Osteoblast (primary cell): ENCODE data around the gene PTPRD. TPM values are rescaled to one million over a fixed set of nuclear protein-coding genes. Genes with fewer than 3 reads are reported as not detected.

ENCODE experiments used
- DNase-seq: peaks from one replicate; pipeline ENCODE4 v3.0.0; 2011; ENCODE audit warnings: low spot score, mixed read lengths; ENCODE audit not compliant: insufficient read length; ENCODE audit errors: missing footprints
- H2AFZ ChIP-seq: 2 replicates; pipeline ENCODE4 v1.6.0; 2011; ENCODE audit warnings: mild to moderate bottlenecking, low read length
- H3K27ac ChIP-seq: 2 replicates; pipeline ENCODE4 v1.5.1; 2011; ENCODE audit warnings: mild to moderate bottlenecking, low read depth, low read length, moderate library complexity
- H3K27me3 ChIP-seq: 2 replicates; pipeline ENCODE4 v1.6.0; 2012; ENCODE audit warnings: mild to moderate bottlenecking, control low read depth, inconsistent platforms, low read length, moderate library complexity; ENCODE audit not compliant: insufficient read depth
- H3K36me3 ChIP-seq: 2 replicates; pipeline ENCODE4 v1.5.1; 2011; ENCODE audit warnings: mild to moderate bottlenecking, low read length, control low read depth, moderate library complexity; ENCODE audit not compliant: insufficient read depth
- H3K4me1 ChIP-seq: 2 replicates; pipeline ENCODE4 v1.5.1; 2011; ENCODE audit warnings: mild to moderate bottlenecking, low read length, control low read depth, moderate library complexity; ENCODE audit not compliant: insufficient read depth
- H3K4me2 ChIP-seq: 2 replicates; pipeline ENCODE4 v1.6.0; 2011; ENCODE audit warnings: mild to moderate bottlenecking, low read length; ENCODE audit not compliant: insufficient read depth
- H3K4me3 ChIP-seq: fragments of 200-600 bp; sonication (generic); 3 replicates; pipeline ENCODE4 v1.5.1; 2012; ENCODE audit warnings: mild to moderate bottlenecking, low read length, inconsistent platforms; ENCODE audit not compliant: insufficient read depth
- H3K79me2 ChIP-seq: 2 replicates; pipeline ENCODE4 v1.6.0; 2012; ENCODE audit warnings: mild to moderate bottlenecking, low read length, control low read depth, inconsistent platforms; ENCODE audit not compliant: insufficient read depth
- H3K9me3 ChIP-seq: 2 replicates; pipeline ENCODE4 v1.5.1; 2011; ENCODE audit warnings: low read depth, low read length, control low read depth
- H4K20me1 ChIP-seq: 2 replicates; pipeline ENCODE4 v1.6.0; 2012; ENCODE audit warnings: mild to moderate bottlenecking, low read length, control low read depth; ENCODE audit not compliant: insufficient read depth
- total RNA-seq: library from RNA; depleted of rRNA; stranded (reverse); fragments of >200 nt; gene quantifications from 2 replicates; pipeline ENCODE4 v1.2.3, GENCODE V29; 2012
- TF ChIP-seq, protein P1 (sequence below): IDR thresholded peaks from 2 replicates; pipeline ENCODE4 v1.5.1; 2011; ENCODE audit warnings: mild to moderate bottlenecking, low read depth, low read length, moderate library complexity; ENCODE audit errors: extremely low read depth

PTPRD gene
- total RNA-seq, 1 donor = 23.9 TPM

- no peaks in the 10 kb centered on the region for H3K27me3 ChIP-seq
These were observed 1927.7 kb downstream of the PTPRD start for GRCh38 chr9:8684978-8685708.

GRCh38 chr9:8683496-8683895, 1929.3 kb downstream of the PTPRD start:
- DNase-seq = no peak

More at GRCh38 chr9:8684978-8685708, 1927.7 kb downstream of the PTPRD start:
- H3K9me3 ChIP-seq = no peaks in the 10 kb centered on the region
- TF ChIP-seq, protein P1, sequence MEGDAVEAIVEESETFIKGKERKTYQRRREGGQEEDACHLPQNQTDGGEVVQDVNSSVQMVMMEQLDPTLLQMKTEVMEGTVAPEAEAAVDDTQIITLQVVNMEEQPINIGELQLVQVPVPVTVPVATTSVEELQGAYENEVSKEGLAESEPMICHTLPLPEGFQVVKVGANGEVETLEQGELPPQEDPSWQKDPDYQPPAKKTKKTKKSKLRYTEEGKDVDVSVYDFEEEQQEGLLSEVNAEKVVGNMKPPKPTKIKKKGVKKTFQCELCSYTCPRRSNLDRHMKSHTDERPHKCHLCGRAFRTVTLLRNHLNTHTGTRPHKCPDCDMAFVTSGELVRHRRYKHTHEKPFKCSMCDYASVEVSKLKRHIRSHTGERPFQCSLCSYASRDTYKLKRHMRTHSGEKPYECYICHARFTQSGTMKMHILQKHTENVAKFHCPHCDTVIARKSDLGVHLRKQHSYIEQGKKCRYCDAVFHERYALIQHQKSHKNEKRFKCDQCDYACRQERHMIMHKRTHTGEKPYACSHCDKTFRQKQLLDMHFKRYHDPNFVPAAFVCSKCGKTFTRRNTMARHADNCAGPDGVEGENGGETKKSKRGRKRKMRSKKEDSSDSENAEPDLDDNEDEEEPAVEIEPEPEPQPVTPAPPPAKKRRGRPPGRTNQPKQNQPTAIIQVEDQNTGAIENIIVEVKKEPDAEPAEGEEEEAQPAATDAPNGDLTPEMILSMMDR = no peak
- no peak overlapping the region for H3K4me2 ChIP-seq
- DNase-seq = no peak
- no peak overlapping the region for H3K27ac ChIP-seq
- H3K36me3 ChIP-seq = no peaks in the 10 kb centered on the region
- H3K79me2 ChIP-seq = no peaks in the 10 kb centered on the region
- no peaks in the 10 kb centered on the region for H4K20me1 ChIP-seq
- no peak overlapping the region for H3K4me3 ChIP-seq
- H2AFZ ChIP-seq = no peak overlapping the region
- H3K4me1 ChIP-seq = peaks cover 7% of the 10 kb centered on the region

DNA sequence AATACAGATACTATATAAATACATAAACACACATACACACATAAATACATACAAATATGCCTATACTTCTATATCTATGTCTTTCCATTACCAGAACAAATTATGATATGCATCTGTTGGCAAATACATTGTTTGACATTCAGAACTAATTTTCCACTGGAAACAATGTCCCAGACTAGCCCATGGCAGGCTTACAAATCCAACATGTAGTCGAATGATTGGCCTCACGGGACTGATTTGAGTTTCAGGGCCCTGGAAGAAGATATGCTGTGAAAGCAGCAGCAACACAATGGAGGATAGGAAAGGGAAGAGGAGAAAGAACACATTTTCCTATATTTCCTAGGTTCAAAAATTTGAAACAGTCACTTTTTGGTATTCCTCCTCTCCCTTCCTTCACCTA, 1932.1 kb downstream of the PTPRD start:
- Histone ChIP-seq H4K20me1 (no peaks in the 10 kb centered on the region), H3K27me3 (no peaks in the 10 kb centered on the region), H2AFZ (no peak overlapping the region), H3K4me2 (no peak overlapping the region), H3K9me3 (no peaks in the 10 kb centered on the region), H3K4me1 (no peaks in the 10 kb centered on the region), H3K4me3 (no peak overlapping the region), H3K79me2 (no peaks in the 10 kb centered on the region), H3K36me3 (no peaks in the 10 kb centered on the region), H3K27ac (no peak overlapping the region)
- no peak for DNase-seq
- TF ChIP-seq, protein P1 = no peak

More at GRCh38 chr9:8683496-8683895, 1929.3 kb downstream of the PTPRD start:
- no peak overlapping the region for H3K4me3 ChIP-seq
- H3K36me3 ChIP-seq = no peaks in the 10 kb centered on the region
- H3K27me3 ChIP-seq = no peaks in the 10 kb centered on the region
- H3K4me2 ChIP-seq = no peak overlapping the region
- peaks cover 7% of the 10 kb centered on the region for H3K4me1 ChIP-seq
- H3K27ac ChIP-seq = no peak overlapping the region
- TF ChIP-seq, protein P1 = no peak
- no peaks in the 10 kb centered on the region for H4K20me1 ChIP-seq
- no peaks in the 10 kb centered on the region for H3K9me3 ChIP-seq
- no peaks in the 10 kb centered on the region for H3K79me2 ChIP-seq
- no peak overlapping the region for H2AFZ ChIP-seq

DNA sequence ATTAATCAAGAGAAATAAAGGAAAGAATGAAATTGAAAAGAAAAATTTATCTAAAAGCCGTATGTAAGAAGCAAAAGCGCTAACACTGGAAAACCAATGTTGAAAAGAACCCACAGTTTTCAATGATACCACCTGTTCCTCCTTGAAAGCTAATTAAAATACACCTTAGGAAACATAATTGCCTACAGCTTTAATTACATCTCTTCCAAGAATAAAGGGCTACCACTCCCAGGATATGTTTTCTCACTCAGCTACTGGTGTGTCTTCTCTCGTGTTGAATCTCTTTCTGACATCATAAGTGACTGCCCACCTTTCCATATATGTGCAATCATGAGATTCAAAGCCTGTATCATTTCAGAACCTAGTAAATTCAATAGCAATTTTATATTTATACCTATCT, 1932.6 kb downstream of the PTPRD start:
- H3K4me3 ChIP-seq = no peak overlapping the region
- TF ChIP-seq, protein P1 = no peak

More for the DNA sequence above, 1932.6 kb downstream of the PTPRD start:
- Histone ChIP-seq H4K20me1 (no peaks in the 10 kb centered on the region), H3K9me3 (no peaks in the 10 kb centered on the region), H2AFZ (no peak overlapping the region), H3K79me2 (no peaks in the 10 kb centered on the region), H3K4me2 (no peak overlapping the region), H3K27ac (no peak overlapping the region), H3K36me3 (no peaks in the 10 kb centered on the region), H3K4me1 (no peaks in the 10 kb centered on the region), H3K27me3 (no peaks in the 10 kb centered on the region)
- DNase-seq = no peak
